Bronchial epithelial cell (primary cell): ENCODE results near the gene CDR2L. TPM values are rescaled to one million over a fixed set of nuclear protein-coding genes. Genes with fewer than 3 reads are reported as not detected.

ENCODE experiments used
- DNase-seq: peaks from one replicate; pipeline ENCODE4 v3.0.0-alpha.2; 2010; ENCODE audit warnings: low read depth
- FAIRE-seq: peaks from 2 replicates; lab custom pipeline; 2011; peaks lifted over from hg19 to GRCh38; lab: Jason Lieb, UNC
- H3K27me3 ChIP-seq: 2 replicates; pipeline ENCODE4 v1.5.1; 2011; ENCODE audit warnings: low read length; ENCODE audit not compliant: control insufficient read depth, insufficient read depth
- H3K36me3 ChIP-seq: 2 replicates; pipeline ENCODE4 v1.5.1; 2011; ENCODE audit warnings: low read length; ENCODE audit not compliant: control insufficient read depth, insufficient read depth
- H3K4me3 ChIP-seq: 2 replicates; pipeline ENCODE4 v1.5.1; 2011; ENCODE audit warnings: mild to moderate bottlenecking, low read depth, low read length, control low read depth
- total RNA-seq: library from RNA; depleted of rRNA; stranded (reverse); fragments of >200 nt; gene quantifications from 2 replicates; pipeline ENCODE4 v1.2.1, GENCODE V29; 2014
- TF ChIP-seq, protein P1 (sequence below): IDR thresholded peaks from 2 replicates; pipeline ENCODE4 v1.5.1; 2011; ENCODE audit warnings: mild to moderate bottlenecking, moderate library complexity, low read length, control low read depth, inconsistent platforms; ENCODE audit not compliant: insufficient read depth, severe bottlenecking

The CDR2L gene
- total RNA-seq, 1 donor from 2014 or later, result 6.1 TPM

- DNase-seq (no peak), FAIRE-seq (no peak)
- TF ChIP-seq, protein P1, sequence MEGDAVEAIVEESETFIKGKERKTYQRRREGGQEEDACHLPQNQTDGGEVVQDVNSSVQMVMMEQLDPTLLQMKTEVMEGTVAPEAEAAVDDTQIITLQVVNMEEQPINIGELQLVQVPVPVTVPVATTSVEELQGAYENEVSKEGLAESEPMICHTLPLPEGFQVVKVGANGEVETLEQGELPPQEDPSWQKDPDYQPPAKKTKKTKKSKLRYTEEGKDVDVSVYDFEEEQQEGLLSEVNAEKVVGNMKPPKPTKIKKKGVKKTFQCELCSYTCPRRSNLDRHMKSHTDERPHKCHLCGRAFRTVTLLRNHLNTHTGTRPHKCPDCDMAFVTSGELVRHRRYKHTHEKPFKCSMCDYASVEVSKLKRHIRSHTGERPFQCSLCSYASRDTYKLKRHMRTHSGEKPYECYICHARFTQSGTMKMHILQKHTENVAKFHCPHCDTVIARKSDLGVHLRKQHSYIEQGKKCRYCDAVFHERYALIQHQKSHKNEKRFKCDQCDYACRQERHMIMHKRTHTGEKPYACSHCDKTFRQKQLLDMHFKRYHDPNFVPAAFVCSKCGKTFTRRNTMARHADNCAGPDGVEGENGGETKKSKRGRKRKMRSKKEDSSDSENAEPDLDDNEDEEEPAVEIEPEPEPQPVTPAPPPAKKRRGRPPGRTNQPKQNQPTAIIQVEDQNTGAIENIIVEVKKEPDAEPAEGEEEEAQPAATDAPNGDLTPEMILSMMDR, result no peak
- Histone ChIP-seq H3K36me3 (peaks cover 2% of the 10 kb centered on the region), H3K27me3 (no peaks in the 10 kb centered on the region), H3K4me3 (peak overlapping the region; percentile 99)
Measured at GRCh38 chr17:75048249-75048878, 60.9 kb downstream of the CDR2L start.

DNA sequence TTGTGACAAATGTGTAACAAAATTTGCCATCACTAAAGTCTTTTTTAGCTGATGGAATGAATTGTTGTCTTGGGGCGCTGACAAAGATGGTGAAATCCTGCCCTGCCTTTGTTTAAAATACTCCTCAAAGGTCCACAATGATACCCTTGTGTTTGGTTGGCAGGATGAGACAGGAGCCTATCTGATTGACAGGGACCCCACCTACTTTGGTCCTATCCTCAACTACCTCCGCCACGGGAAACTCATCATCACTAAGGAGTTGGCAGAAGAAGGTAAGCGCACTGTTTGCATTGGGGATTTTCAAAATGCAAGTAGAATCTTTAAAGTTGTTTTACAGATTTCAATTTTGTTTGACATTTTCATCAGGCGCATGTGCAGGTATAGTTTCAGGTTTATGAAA, 61.6 kb downstream of the CDR2L start:
- TF ChIP-seq, protein P1, result no peak
- no peak for DNase-seq
- Histone ChIP-seq H3K4me3 (no peak overlapping the region), H3K36me3 (peaks cover 5% of the 10 kb centered on the region), H3K27me3 (no peaks in the 10 kb centered on the region)
- FAIRE-seq, result no peak

DNA sequence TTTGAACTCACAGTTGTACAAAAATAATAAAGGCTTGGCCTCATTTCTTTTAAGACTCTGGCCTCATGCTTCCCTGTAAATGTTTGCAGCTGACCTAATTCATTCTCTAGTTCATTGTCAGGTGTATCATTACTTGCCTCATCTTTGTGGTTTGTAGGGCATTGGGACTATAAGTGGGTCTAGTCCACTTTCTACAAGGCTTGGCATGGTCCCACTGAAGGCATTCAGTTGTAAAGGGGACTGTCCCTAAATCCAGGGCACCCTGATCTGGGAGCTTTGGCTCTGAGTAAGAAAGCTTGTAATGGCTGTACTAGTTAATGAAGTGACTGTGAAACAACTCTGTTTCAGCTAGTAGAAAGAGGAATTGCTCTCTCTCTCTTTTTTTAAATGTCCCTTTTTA, 62.3 kb downstream of the CDR2L start:
- Histone ChIP-seq H3K27me3 (no peaks in the 10 kb centered on the region), H3K36me3 (peaks cover 6% of the 10 kb centered on the region), H3K4me3 (no peak overlapping the region)
- no peak for FAIRE-seq
- TF ChIP-seq, protein P1, result no peak
- no peak for DNase-seq

DNA sequence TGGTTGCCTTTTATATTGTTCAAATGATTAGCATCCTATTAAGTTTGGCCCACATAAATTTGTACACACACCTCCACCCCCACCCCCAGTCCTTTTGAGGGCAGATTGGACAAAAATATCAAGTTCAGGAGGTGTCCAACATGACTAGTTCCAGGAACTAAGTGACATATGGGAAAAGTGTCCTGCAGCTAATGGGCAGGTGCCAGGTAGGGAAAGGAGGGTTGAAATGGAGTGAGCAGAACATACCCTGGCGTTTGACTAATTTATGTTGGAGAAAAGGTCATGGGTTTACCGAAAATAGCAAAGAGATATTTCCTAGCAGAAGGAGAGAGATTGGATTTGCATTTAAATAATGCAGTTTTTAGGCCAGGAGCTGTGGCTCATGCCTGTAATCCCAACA, 64.5 kb downstream of the CDR2L start:
- TF ChIP-seq, protein P1, result no peak
- FAIRE-seq (no peak), DNase-seq (no peak)
- no peaks in the 10 kb centered on the region for H3K27me3 ChIP-seq
- H3K36me3 ChIP-seq, result peaks cover 6% of the 10 kb centered on the region
- H3K4me3 ChIP-seq, result no peak overlapping the region

Other genes with a start within 250 kb of the CDR2L start
- 35.3 and 55.8 TPM in 2 replicates for gene NHERF1, start 239.0 kb upstream of the CDR2L start, total RNA-seq
- gene NAT9, start 211.3 kb upstream of the CDR2L start, total RNA-seq, result 35.8 and 64.5 TPM in 2 replicates
- under 0.01 and 0.13 TPM in 2 replicates for gene GRIN2C, start 127.7 kb upstream of the CDR2L start, total RNA-seq
- 30.8 and 49.5 TPM in 2 replicates for gene FDXR, start 114.6 kb upstream of the CDR2L start, total RNA-seq
- 0.26 TPM in 1 of 2 replicates, not detected in the other for gene FADS6, start 94.0 kb upstream of the CDR2L start, total RNA-seq
- 1.1 and 3.3 TPM in 2 replicates for gene USH1G, start 64.4 kb upstream of the CDR2L start, total RNA-seq
- gene OTOP2, start 63.4 kb upstream of the CDR2L start, total RNA-seq, result under 0.01 TPM in 1 of 2 replicates, not detected in the other
- gene OTOP3, start 51.7 kb upstream of the CDR2L start, total RNA-seq, result under 0.01 and 0.26 TPM in 2 replicates
- 5.5 and 6.4 TPM in 2 replicates for gene HID1, start 14.9 kb upstream of the CDR2L start, total RNA-seq
- 23.8 and 41.6 TPM in 2 replicates for gene MRPL58, start 25.0 kb downstream of the CDR2L start, total RNA-seq
- 239 and 277 TPM in 2 replicates for gene ATP5PD, start 59.3 kb downstream of the CDR2L start, total RNA-seq
- gene KCTD2, start 59.6 kb downstream of the CDR2L start, total RNA-seq, result 5.0 and 7.8 TPM in 2 replicates
- 15.0 and 18.1 TPM in 2 replicates for gene SLC16A5, start 100.3 kb downstream of the CDR2L start, total RNA-seq
- gene ARMC7, start 122.3 kb downstream of the CDR2L start, total RNA-seq, result 1.8 and 3.2 TPM in 2 replicates
- 47.0 and 57.1 TPM in 2 replicates for gene NT5C, start 144.1 kb downstream of the CDR2L start, total RNA-seq
- gene JPT1, start 166.9 kb downstream of the CDR2L start, total RNA-seq, result 182 and 188 TPM in 2 replicates
- 60.0 and 87.1 TPM in 2 replicates for gene SUMO2, start 195.3 kb downstream of the CDR2L start, total RNA-seq
- gene NUP85, start 218.0 kb downstream of the CDR2L start, total RNA-seq, result 21.4 and 22.4 TPM in 2 replicates